ENCODE data around the gene SHCBP1.
A peak's percentile ranks its signal among the peaks of the same experiment; 100 is the strongest.

Gene SHCBP1

GRCh38 chr16:46613352-46613751, 7.8 kb downstream of the SHCBP1 start:
- DNase-seq: no peak

- DNase-seq: no peak
Measured at GRCh38 chr16:46612121-46612520, 9.1 kb downstream of the SHCBP1 start.

- peak in 1 of 2 experiments; percentile 15 for DNase-seq
Measured at GRCh38 chr16:46607529-46607928, 13.7 kb downstream of the SHCBP1 start.

DNA sequence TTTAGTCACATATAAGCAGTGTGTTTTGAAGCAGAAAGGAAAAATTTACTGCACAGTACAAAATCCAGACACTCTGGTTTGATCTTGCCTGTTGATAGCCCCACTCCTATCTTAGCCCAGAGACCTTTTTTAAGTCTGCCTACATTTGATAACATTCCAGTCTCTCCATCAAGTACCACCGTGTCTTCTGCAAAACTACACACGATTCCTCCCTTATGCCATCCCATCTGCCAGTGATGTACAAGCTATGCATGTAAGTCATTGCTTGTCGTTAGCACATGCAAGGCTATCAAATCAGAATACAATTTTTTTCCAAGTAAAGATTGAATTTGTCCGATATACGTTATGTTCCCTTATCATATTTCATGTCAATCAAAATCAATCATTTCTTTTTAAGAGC, 14.9 kb downstream of the SHCBP1 start:
- DNase-seq: no peak

- DNase-seq: no peak
Measured at GRCh38 chr16:46591257-46591656, 29.9 kb downstream of the SHCBP1 start.

- DNase-seq: no peak
Measured at GRCh38 chr16:46586011-46586577, 35.1 kb downstream of the SHCBP1 start.

DNA sequence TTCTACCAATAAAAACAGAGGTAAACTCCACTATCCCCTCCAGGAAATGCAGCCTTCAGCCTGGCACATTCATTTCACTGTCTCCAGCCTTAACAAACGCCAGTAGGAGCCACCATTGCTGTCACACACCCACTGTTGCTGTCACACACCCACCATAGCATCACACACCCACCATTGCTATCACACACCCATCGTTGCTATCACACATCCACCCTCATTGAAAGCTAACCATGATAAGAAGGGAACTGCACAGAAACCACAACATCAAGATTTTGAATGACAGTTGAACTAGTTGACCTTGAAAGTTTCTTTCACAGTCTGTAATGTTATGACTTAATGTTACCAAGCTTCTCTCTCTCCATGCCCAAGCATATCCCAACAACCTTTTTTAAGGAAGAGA, 38.1 kb downstream of the SHCBP1 start:
- DNase-seq: no peak

DNA sequence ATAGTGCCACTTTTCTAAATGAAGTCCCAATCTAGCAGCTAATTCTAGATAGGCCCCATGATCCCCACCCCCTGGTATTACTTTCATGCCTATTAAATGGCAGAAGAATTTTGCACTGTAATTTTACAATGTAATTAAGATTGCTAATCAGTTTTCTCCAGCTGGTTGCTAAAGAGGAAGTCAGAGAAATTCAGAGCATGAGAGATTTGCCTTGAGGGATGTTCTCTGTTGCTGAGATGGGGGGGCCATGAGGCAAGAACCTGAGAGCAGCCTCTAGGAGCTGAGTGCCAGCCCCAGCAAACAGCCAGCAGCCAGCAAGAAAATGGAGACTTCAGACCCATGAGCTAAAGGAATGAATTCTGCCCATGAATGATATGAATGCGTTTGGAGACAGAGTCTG, 38.9 kb downstream of the SHCBP1 start:
- no peak for DNase-seq

DNA sequence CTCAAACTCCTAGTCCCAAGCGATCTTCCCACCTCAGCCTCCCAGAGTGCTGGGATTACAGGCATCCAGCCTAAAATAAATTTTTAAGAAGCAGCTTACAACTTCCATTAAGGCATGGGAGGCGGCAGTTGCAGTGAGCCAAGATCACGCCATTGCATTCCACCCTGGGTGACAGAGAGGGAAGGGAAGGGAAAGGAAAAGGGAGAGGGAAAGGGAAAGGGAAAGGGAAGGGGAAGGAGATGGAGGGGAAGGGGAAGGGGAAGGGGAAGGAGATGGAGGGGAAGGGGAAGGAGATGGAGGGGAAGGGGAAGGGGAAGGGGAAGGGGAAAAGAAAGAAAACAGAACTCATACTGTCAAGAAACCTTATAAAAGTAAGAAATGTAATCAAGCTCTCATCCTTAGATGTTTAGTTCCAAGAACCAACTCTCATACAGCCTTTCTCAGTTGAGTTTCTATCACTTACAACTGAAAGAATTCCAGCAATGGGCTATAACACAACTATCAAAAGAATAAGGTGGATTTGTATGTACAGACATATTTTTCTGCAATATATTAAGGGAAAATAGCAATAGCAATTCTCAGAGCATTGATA, 43.1 kb downstream of the SHCBP1 start:
- DNase-seq: no peak

GRCh38 chr16:46573834-46574159, 47.4 kb downstream of the SHCBP1 start:
- no peak for DNase-seq

DNA sequence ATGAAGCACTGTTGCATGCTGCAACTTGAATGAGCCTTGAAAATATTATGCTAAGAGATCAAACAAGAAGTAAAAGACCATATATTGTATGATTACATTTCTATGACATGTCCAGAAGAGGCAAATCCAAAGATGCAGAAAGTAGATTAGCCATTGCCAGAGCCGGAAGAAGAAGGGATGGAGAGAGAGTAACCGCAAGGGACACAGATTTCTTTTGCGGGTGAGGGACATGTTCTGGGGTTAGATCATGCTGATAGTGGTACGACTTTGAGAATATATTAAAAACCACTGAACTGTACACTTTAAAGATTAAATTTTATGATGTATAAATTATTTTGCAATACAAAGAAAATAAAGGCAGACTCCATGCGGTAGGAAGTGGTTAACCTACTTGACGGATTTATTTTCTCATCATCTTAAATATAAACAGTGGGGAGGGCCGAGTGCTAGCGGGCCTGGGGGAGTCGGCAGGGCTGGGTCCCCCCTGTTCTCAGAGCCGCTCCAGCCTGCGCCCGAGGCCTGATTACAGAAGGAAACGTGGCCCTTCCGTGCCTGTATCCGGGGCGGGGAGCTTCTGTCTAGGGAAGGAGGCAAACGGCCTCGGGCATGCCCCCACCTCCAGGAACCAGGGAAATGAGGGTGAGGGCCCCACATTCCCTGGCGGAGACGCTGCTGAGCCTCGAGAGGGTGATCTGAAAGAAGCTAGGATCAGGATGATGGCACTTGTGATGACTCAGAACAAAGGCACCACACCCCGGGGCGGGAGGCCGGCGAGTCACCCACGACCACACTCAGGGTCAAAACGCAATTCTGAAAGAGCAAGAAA, 48.0 kb downstream of the SHCBP1 start:
- no peak for DNase-seq

DNA sequence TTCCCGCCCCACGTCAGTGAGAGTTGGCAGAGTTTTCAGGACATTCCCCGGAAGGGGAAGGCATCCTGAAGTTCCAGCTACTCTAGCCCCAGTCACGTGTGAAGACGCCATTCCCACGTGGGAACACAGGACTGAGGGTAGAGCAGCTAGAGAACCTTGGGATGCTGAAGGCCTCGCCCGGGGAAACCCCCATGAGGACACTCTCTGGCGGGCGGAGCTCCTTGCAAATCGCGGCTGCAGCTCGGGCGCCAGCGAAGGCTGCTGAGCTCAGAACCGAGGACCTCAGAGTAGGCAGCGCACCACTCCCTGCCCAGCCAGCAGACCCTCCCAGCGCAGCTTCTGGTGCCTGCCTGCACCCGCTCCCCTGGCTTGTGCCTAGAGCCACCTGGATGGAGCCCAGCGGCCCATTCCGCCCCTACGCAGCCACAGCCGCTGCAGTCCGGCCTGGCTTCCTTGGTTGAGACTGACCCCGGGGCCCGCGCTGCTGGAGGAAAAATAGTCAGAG, 51.9 kb downstream of the SHCBP1 start:
- no peak for DNase-seq

DNA sequence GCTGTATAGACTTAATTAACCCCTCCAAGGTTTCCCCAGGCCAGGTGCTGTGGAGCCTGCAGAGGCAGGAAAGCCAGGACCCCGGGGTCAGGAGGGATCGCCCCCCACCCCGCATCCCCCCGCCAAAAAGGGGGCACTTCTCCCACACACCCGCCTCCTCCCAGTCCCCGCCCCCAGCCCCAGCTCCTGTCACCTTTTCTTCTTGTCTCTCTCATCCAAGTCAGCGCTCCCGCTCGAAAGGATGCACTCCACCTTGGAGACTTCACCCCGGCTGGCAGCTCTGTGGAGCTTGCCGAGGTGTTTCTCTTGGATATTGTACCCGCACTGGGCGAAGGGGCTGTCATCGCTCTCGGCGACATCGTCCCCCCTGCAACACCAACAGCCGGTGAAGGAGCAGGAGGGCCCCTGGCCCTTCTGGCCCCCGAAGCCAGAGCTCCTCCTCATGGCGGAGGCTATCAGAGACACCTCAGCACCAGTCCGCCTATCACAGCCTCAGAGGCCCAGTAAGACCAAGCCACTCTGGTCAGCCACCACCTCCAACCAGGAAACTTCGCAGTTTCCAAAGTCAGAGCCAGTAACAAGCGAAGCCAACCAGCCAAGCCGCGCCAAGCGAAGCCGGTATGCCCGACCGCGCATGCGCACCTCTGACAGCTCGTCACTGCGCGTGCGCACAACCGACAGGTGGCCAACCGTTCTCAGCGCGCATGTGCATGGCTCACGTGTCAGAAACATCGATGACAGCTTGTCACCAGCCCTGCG, 52.5 kb downstream of the SHCBP1 start:
- DNase-seq: no peak

GRCh38 chr16:46562979-46563378, 58.2 kb downstream of the SHCBP1 start:
- DNase-seq: no peak

DNA sequence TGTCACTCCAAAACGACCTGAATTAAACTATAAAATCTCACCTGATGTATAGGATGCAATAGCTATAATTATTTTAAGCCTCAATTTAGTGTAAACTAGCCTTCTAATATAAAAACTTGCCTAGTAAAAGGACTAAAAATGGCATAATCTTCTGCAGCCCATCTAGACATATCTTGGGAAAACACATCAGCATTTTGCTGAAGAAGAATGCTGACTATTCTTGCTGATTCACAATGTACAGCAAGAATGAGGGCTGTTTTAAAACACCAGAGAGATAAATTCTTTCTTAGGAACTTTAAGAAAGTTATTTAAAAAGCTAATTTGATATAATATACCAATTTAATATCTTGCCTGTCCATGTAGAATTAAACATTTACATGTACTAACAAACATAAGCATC, 63.2 kb downstream of the SHCBP1 start:
- no peak for DNase-seq

GRCh38 chr16:46555951-46556350, 65.2 kb downstream of the SHCBP1 start:
- no peak for DNase-seq

DNA sequence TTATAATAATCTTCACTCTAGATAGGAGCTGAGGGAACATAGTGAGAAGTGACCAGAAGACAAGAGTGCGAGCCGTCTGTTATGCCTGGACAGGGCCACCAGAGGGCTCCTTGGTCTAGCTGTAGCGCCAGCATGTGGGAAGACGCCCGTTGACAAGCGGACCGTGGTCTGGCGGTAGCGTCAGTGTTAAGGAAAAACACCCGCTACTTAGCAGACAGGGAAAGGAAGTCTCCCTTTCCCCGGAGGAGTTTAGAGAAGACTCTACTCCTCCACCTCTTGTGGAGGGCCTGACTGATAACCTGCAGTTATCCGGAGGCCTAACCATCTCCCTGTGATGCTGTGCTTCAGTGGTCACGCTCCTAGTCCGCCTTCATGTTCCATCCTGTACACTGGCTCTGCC, 66.7 kb downstream of the SHCBP1 start:
- DNase-seq: peak in 1 of 2 experiments; percentile 40

GRCh38 chr16:46549477-46549876, 71.7 kb downstream of the SHCBP1 start:
- no peak for DNase-seq
